NOMO-1 treated with dmso at 0.1 percent for 144 hours (cell line): ENCODE results near the gene LEKR1.
"Not testable (repeated sequence)": the region's sequence is repeated elsewhere in the genome, so short reads cannot be mapped to it uniquely, and the experiment has no call there.

ENCODE experiments used
- DNase-seq: peaks from one replicate; lab custom pipeline; 2025; ENCODE audit not compliant: unreplicated experiment; lab: John Stamatoyannopoulos, UW

The LEKR1 gene

GRCh38 chr3:156834435-156834834 is 8.3 kb downstream of the LEKR1 start:
- no peak for DNase-seq

- DNase-seq, result no peak
Measured at GRCh38 chr3:156834962-156835535, 8.9 kb downstream of the LEKR1 start.

GRCh38 chr3:156836701-156837100 is 10.5 kb downstream of the LEKR1 start:
- DNase-seq, result no peak

GRCh38 chr3:156837115-156837514 is 11.0 kb downstream of the LEKR1 start:
- no peak for DNase-seq

- DNase-seq, result no peak
Measured at GRCh38 chr3:156838035-156838434, 11.9 kb downstream of the LEKR1 start.

GRCh38 chr3:156840826-156841689 is 14.9 kb downstream of the LEKR1 start:
- no peak for DNase-seq

- DNase-seq, result no peak
Measured at GRCh38 chr3:156843071-156843808, 17.1 kb downstream of the LEKR1 start.

- no peak for DNase-seq
Measured at GRCh38 chr3:156847752-156848448, 21.7 kb downstream of the LEKR1 start.

- no peak for DNase-seq
Measured at GRCh38 chr3:156859578-156859977, 33.4 kb downstream of the LEKR1 start.

GRCh38 chr3:156860873-156861272 is 34.7 kb downstream of the LEKR1 start:
- DNase-seq, result no peak

- no peak for DNase-seq
Measured at GRCh38 chr3:156862338-156862737, 36.2 kb downstream of the LEKR1 start.

- DNase-seq, result no peak
Measured at GRCh38 chr3:156865732-156866131, 39.6 kb downstream of the LEKR1 start.

- DNase-seq, result no peak
Measured at GRCh38 chr3:156867174-156867573, 41.0 kb downstream of the LEKR1 start.

- DNase-seq, result no peak
Measured at GRCh38 chr3:156867920-156868319, 41.8 kb downstream of the LEKR1 start.

- no peak for DNase-seq
Measured at GRCh38 chr3:156873906-156874305, 47.8 kb downstream of the LEKR1 start.

- not testable (repeated sequence) for DNase-seq
Measured at GRCh38 chr3:156879491-156879890, 53.3 kb downstream of the LEKR1 start.

- DNase-seq, result no peak
Measured at GRCh38 chr3:156885761-156886160, 59.6 kb downstream of the LEKR1 start.

- no peak for DNase-seq
Measured at GRCh38 chr3:156888176-156888575, 62.0 kb downstream of the LEKR1 start.

GRCh38 chr3:156888576-156888975 is 62.4 kb downstream of the LEKR1 start:
- DNase-seq, result no peak

- DNase-seq, result no peak
Measured at GRCh38 chr3:156892701-156893100, 66.5 kb downstream of the LEKR1 start.

- not testable (repeated sequence) for DNase-seq
Measured at GRCh38 chr3:156895374-156895773, 69.2 kb downstream of the LEKR1 start.
